Activated naive CD4-positive, alpha-beta T cell treated with anti-CD3 and anti-CD28 coated beads, Interleukin-2, amount 50 U/mL, for 24 hours (primary cell): ENCODE results near the gene TREML4.
A peak's percentile ranks its signal among the peaks of the same experiment; 100 is the strongest.

Source experiments
- H3K27ac Mint-ChIP-seq: one replicate; pipeline ENCODE4 v1.8.0; 2021; ENCODE audit warnings: mild to moderate bottlenecking, mixed read lengths
- H3K27me3 Mint-ChIP-seq: one replicate; pipeline ENCODE4 v1.8.0; 2021; ENCODE audit warnings: mixed read lengths
- H3K36me3 Mint-ChIP-seq: one replicate; pipeline ENCODE4 v1.8.0; 2021; ENCODE audit warnings: mixed read lengths
- H3K4me1 Mint-ChIP-seq: one replicate; pipeline ENCODE4 v1.8.0; 2021; ENCODE audit warnings: mixed read lengths
- H3K4me3 Mint-ChIP-seq: one replicate; pipeline ENCODE4 v1.8.0; 2021; ENCODE audit warnings: mild to moderate bottlenecking, mixed read lengths
- H3K9me3 Mint-ChIP-seq: one replicate; pipeline ENCODE4 v1.8.0; 2021; ENCODE audit warnings: mixed read lengths

Gene TREML4

GRCh38 chr6:41199552-41200246 is 28.4 kb upstream of the TREML4 start:
- Mint-ChIP-seq H3K4me3 (peak overlapping the region; percentile 71), H3K9me3 (no peaks in the 10 kb centered on the region), H3K27me3 (no peaks in the 10 kb centered on the region), H3K4me1 (peaks cover 97% of the 10 kb centered on the region), H3K27ac (peak overlapping the region; percentile 93), H3K36me3 (no peaks in the 10 kb centered on the region)

- Mint-ChIP-seq H3K27me3 (no peaks in the 10 kb centered on the region), H3K27ac (peak overlapping the region; percentile 93), H3K4me3 (peak overlapping the region; percentile 71), H3K4me1 (peaks cover 97% of the 10 kb centered on the region), H3K36me3 (no peaks in the 10 kb centered on the region), H3K9me3 (peaks cover 6% of the 10 kb centered on the region)
These were observed 27.8 kb upstream of the TREML4 start for GRCh38 chr6:41200296-41200900.

GRCh38 chr6:41200901-41201763 is 27.0 kb upstream of the TREML4 start, which contains the start of gene TREML2:
TREML2 (minus strand) TSS chr6:41201149; CDS start chr6:41201008, 141 bp downstream.
- Mint-ChIP-seq H3K36me3 (no peaks in the 10 kb centered on the region), H3K27me3 (no peaks in the 10 kb centered on the region), H3K27ac (peak within 1 kb of the TSS; percentile 93), H3K4me1 (peaks cover 91% of the 10 kb centered on the region), H3K9me3 (peaks cover 6% of the 10 kb centered on the region), H3K4me3 (peak within 1 kb of the TSS; percentile 74)

- peaks cover 85% of the 10 kb centered on the region for H3K4me1 Mint-ChIP-seq
- H3K27me3 Mint-ChIP-seq: no peaks in the 10 kb centered on the region
- H3K4me3 Mint-ChIP-seq: peak overlapping the region; percentile 74
- H3K9me3 Mint-ChIP-seq: peaks cover 6% of the 10 kb centered on the region
- peak overlapping the region; percentile 93 for H3K27ac Mint-ChIP-seq
- H3K36me3 Mint-ChIP-seq: no peaks in the 10 kb centered on the region
These were observed 26.4 kb upstream of the TREML4 start for GRCh38 chr6:41201764-41202173.

GRCh38 chr6:41204156-41204555 is 24.0 kb upstream of the TREML4 start:
- Mint-ChIP-seq H3K4me3 (no peak overlapping the region), H3K27ac (no peak overlapping the region), H3K27me3 (no peaks in the 10 kb centered on the region), H3K4me1 (peaks cover 66% of the 10 kb centered on the region), H3K36me3 (no peaks in the 10 kb centered on the region), H3K9me3 (peaks cover 6% of the 10 kb centered on the region)

- H3K4me3 Mint-ChIP-seq: no peak overlapping the region
- H3K27ac Mint-ChIP-seq: peak overlapping the region; percentile 21
These were observed 19.6 kb upstream of the TREML4 start for GRCh38 chr6:41208439-41209106.

GRCh38 chr6:41209547-41210320 is 18.4 kb upstream of the TREML4 start:
- Mint-ChIP-seq H3K4me3 (no peak overlapping the region), H3K9me3 (peaks cover 14% of the 10 kb centered on the region), H3K36me3 (peaks cover 5% of the 10 kb centered on the region), H3K27me3 (no peaks in the 10 kb centered on the region), H3K27ac (peak overlapping the region; percentile 53), H3K4me1 (peaks cover 18% of the 10 kb centered on the region)

More at GRCh38 chr6:41208439-41209106, 19.6 kb upstream of the TREML4 start:
- no peaks in the 10 kb centered on the region for H3K27me3 Mint-ChIP-seq
- H3K9me3 Mint-ChIP-seq: peaks cover 6% of the 10 kb centered on the region
- H3K36me3 Mint-ChIP-seq: no peaks in the 10 kb centered on the region
- H3K4me1 Mint-ChIP-seq: peaks cover 27% of the 10 kb centered on the region

GRCh38 chr6:41214559-41215238 is 13.4 kb upstream of the TREML4 start:
- peaks cover 8% of the 10 kb centered on the region for H3K9me3 Mint-ChIP-seq
- no peak overlapping the region for H3K4me3 Mint-ChIP-seq
- no peak overlapping the region for H3K27ac Mint-ChIP-seq
- peaks cover 10% of the 10 kb centered on the region for H3K36me3 Mint-ChIP-seq
- no peaks in the 10 kb centered on the region for H3K27me3 Mint-ChIP-seq
- peaks cover 10% of the 10 kb centered on the region for H3K4me1 Mint-ChIP-seq

- Mint-ChIP-seq H3K4me1 (peaks cover 10% of the 10 kb centered on the region), H3K27me3 (no peaks in the 10 kb centered on the region)
These were observed 12.4 kb upstream of the TREML4 start for GRCh38 chr6:41215777-41216176.

GRCh38 chr6:41216616-41217015 is 11.5 kb upstream of the TREML4 start:
- H3K4me3 Mint-ChIP-seq: no peak overlapping the region
- H3K9me3 Mint-ChIP-seq: peaks cover 8% of the 10 kb centered on the region
- H3K4me1 Mint-ChIP-seq: peaks cover 6% of the 10 kb centered on the region
- no peaks in the 10 kb centered on the region for H3K27me3 Mint-ChIP-seq
- H3K27ac Mint-ChIP-seq: no peak overlapping the region
- H3K36me3 Mint-ChIP-seq: peaks cover 10% of the 10 kb centered on the region

More at GRCh38 chr6:41215777-41216176, 12.4 kb upstream of the TREML4 start:
- peaks cover 8% of the 10 kb centered on the region for H3K9me3 Mint-ChIP-seq
- H3K36me3 Mint-ChIP-seq: peaks cover 10% of the 10 kb centered on the region
- no peak overlapping the region for H3K27ac Mint-ChIP-seq
- no peak overlapping the region for H3K4me3 Mint-ChIP-seq

- no peaks in the 10 kb centered on the region for H3K9me3 Mint-ChIP-seq
- H3K4me3 Mint-ChIP-seq: no peak overlapping the region
- peaks cover 18% of the 10 kb centered on the region for H3K4me1 Mint-ChIP-seq
- no peaks in the 10 kb centered on the region for H3K36me3 Mint-ChIP-seq
- no peak overlapping the region for H3K27ac Mint-ChIP-seq
- no peaks in the 10 kb centered on the region for H3K27me3 Mint-ChIP-seq
These were observed 6.1 kb upstream of the TREML4 start for GRCh38 chr6:41222045-41222444.

- Mint-ChIP-seq H3K27me3 (no peaks in the 10 kb centered on the region), H3K36me3 (no peaks in the 10 kb centered on the region), H3K9me3 (no peaks in the 10 kb centered on the region), H3K27ac (no peak overlapping the region), H3K4me3 (no peak overlapping the region), H3K4me1 (peaks cover 18% of the 10 kb centered on the region)
These were observed 5.6 kb upstream of the TREML4 start for GRCh38 chr6:41222513-41222912.

- no peak overlapping the region for H3K4me3 Mint-ChIP-seq
- no peaks in the 10 kb centered on the region for H3K36me3 Mint-ChIP-seq
- no peak overlapping the region for H3K27ac Mint-ChIP-seq
- H3K4me1 Mint-ChIP-seq: peaks cover 18% of the 10 kb centered on the region
- H3K27me3 Mint-ChIP-seq: no peaks in the 10 kb centered on the region
- H3K9me3 Mint-ChIP-seq: no peaks in the 10 kb centered on the region
These were observed 3.3 kb upstream of the TREML4 start for GRCh38 chr6:41224800-41225199.

- H3K27me3 Mint-ChIP-seq: no peaks in the 10 kb centered on the region
- no peaks in the 10 kb centered on the region for H3K36me3 Mint-ChIP-seq
- H3K9me3 Mint-ChIP-seq: no peaks in the 10 kb centered on the region
- H3K4me3 Mint-ChIP-seq: no peak overlapping the region
- peaks cover 16% of the 10 kb centered on the region for H3K4me1 Mint-ChIP-seq
- no peak overlapping the region for H3K27ac Mint-ChIP-seq
These were observed 1.4 kb upstream of the TREML4 start for GRCh38 chr6:41226752-41227151.
